Smooth muscle cell (in vitro differentiated cells): ENCODE data around the gene C12orf75. TPM values are rescaled to one million over a fixed set of nuclear protein-coding genes. Genes with fewer than 3 reads are reported as not detected.

ENCODE experiments used
- DNase-seq: peaks from one replicate; lab custom pipeline; 2025; ENCODE audit not compliant: unreplicated experiment; lab: John Stamatoyannopoulos, UW
- H2AFZ ChIP-seq: fragments of 200-600 bp; sonication (generic); 2 replicates; pipeline ENCODE4 v1.6.0; 2016; ENCODE audit warnings: antibody characterized with exemption, low read depth, mild to moderate bottlenecking
- H3F3A ChIP-seq: fragments of 200-600 bp; sonication (generic); 2 replicates; pipeline ENCODE4 v1.6.0; 2017; ENCODE audit warnings: antibody characterized with exemption, low read depth
- H3K27ac ChIP-seq: fragments of 200-600 bp; sonication (generic); 2 replicates; pipeline ENCODE4 v1.5.1; 2016; ENCODE audit warnings: low read depth, mild to moderate bottlenecking
- H3K27me3 ChIP-seq: fragments of 200-600 bp; sonication (generic); 2 replicates; pipeline ENCODE4 v1.6.1; 2016; ENCODE audit warnings: low read depth, mild to moderate bottlenecking
- H3K36me3 ChIP-seq: fragments of 200-600 bp; sonication (generic); 2 replicates; pipeline ENCODE4 v1.5.1; 2016; ENCODE audit warnings: low read depth
- H3K4me1 ChIP-seq: fragments of 200-600 bp; sonication (generic); 2 replicates; pipeline ENCODE4 v1.5.1; 2016; ENCODE audit warnings: low read depth
- H3K4me2 ChIP-seq: fragments of 200-600 bp; sonication (generic); 2 replicates; pipeline ENCODE4 v1.6.0; 2016; ENCODE audit warnings: mild to moderate bottlenecking
- H3K4me3 ChIP-seq: fragments of 200-600 bp; sonication (generic); 2 replicates; pipeline ENCODE4 v1.5.1; 2016; ENCODE audit warnings: mild to moderate bottlenecking
- H3K79me2 ChIP-seq: fragments of 200-600 bp; sonication (generic); 2 replicates; pipeline ENCODE4 v1.6.0; 2016; ENCODE audit warnings: low read depth, mild to moderate bottlenecking
- H3K9ac ChIP-seq: fragments of 200-600 bp; sonication (generic); 2 replicates; pipeline ENCODE4 v1.6.0; 2016; ENCODE audit warnings: low read depth
- H3K9me3 ChIP-seq: fragments of 200-600 bp; sonication (generic); replicated peaks from 2 replicates; pipeline ENCODE4 v1.5.1; 2016; ENCODE audit warnings: low read depth
- H4K20me1 ChIP-seq: fragments of 200-600 bp; sonication (generic); 2 replicates; pipeline ENCODE4 v1.6.0; 2016; ENCODE audit warnings: low read depth
- WGBS: methylation state at CpG from one replicate; pipeline ENCODE4 v1.1.7; 2016; ENCODE audit warnings: low lambda C conversion rate; 5-methylcytosine and 5-hydroxymethylcytosine counted together
- polyA plus RNA-seq: library from polyadenylated mRNA; unstranded; fragments of >200 nt; fragmentation: Nextera tagmentation; extraction: Ambion mirVana; gene quantifications from 2 replicates; pipeline ENCODE4 v1.2.1, GENCODE V29; 2016
- total RNA-seq: library from RNA; depleted of rRNA; stranded (reverse); fragments of >200 nt; gene quantifications from 2 replicates; pipeline ENCODE4 v1.2.3, GENCODE V29; 2014
- TF ChIP-seq, protein P1 (sequence below): fragments of 200-600 bp; sonication (generic); IDR thresholded peaks from 2 replicates; pipeline ENCODE4 v1.5.1; 2017; ENCODE audit warnings: borderline replicate concordance, mild to moderate bottlenecking, antibody characterized with exemption; ENCODE audit not compliant: insufficient read depth, poor library complexity, severe bottlenecking

Gene C12orf75
- total RNA-seq (201 and 236 TPM in 2 replicates), polyA plus RNA-seq (261 and 309 TPM in 2 replicates)

- Histone ChIP-seq H4K20me1 (peaks cover 9% of the 10 kb centered on the region), H3K9me3 (no peaks in the 10 kb centered on the region), H3F3A (peaks cover 22% of the 10 kb centered on the region), H3K36me3 (no peaks in the 10 kb centered on the region), H3K4me3 (peak within 1 kb of the TSS; percentile 78), H3K79me2 (peaks cover 34% of the 10 kb centered on the region), H3K4me2 (peak within 1 kb of the TSS; percentile 96), H2AFZ (peak within 1 kb of the TSS; percentile 80), H3K27me3 (no peaks in the 10 kb centered on the region), H3K4me1 (peaks cover 17% of the 10 kb centered on the region), H3K9ac (peak within 1 kb of the TSS; percentile 37), H3K27ac (peak within 1 kb of the TSS; percentile 66)
- DNase-seq = peak; percentile 60
- TF ChIP-seq, protein P1, sequence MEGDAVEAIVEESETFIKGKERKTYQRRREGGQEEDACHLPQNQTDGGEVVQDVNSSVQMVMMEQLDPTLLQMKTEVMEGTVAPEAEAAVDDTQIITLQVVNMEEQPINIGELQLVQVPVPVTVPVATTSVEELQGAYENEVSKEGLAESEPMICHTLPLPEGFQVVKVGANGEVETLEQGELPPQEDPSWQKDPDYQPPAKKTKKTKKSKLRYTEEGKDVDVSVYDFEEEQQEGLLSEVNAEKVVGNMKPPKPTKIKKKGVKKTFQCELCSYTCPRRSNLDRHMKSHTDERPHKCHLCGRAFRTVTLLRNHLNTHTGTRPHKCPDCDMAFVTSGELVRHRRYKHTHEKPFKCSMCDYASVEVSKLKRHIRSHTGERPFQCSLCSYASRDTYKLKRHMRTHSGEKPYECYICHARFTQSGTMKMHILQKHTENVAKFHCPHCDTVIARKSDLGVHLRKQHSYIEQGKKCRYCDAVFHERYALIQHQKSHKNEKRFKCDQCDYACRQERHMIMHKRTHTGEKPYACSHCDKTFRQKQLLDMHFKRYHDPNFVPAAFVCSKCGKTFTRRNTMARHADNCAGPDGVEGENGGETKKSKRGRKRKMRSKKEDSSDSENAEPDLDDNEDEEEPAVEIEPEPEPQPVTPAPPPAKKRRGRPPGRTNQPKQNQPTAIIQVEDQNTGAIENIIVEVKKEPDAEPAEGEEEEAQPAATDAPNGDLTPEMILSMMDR = no peak
- WGBS = 13% methylated on average over 4 of the region's 66 CpGs
Observed at GRCh38 chr12:105330283-105330930, at the start of gene C12orf75. Gene C12orf75, plus strand, starts transcription at chr12:105330691. Its CDS starts 201 bp downstream, at chr12:105330892.

DNA sequence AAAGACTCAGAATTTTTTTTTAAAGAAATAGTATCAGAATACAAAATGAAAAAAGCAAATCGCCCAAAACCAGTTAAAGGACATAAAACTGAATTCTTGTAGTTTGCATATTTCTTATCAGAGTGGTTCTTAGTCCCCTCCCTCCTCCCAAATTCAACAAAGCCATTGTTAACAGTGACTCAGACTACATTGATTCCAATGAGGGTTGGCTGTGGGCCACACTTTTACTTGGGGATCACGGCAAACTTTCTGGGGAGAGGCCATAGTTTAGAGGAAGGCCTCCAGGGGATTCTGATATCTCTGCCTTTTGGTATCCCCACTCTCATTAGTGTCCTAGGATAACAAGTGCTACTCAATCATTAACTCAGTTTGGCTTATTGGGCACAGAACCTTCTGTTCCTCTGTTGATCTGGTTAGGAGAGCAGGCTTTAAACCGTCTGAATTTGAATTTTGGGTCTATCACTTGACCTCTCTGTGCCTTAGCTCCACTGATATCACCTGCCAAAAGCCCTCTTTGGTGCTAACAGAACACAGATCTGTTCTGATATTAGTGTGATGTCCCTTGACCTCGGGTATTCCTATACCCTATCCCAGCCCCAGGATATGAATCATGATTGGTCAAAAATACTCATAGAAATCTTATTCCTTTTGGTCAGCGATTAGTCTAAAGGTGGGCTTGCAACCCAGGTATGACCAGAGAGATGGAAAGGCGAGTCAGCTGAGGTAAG, 49.4 kb upstream of the C12orf75 start:
- TF ChIP-seq, protein P1 = no peak
- no peaks in the 10 kb centered on the region for H3K79me2 ChIP-seq
- WGBS = 88% methylated on average over 6 of the region's 6 CpGs
- no peak overlapping the region for H3K4me3 ChIP-seq
- H3K4me2 ChIP-seq = no peak overlapping the region
- H3K36me3 ChIP-seq = no peaks in the 10 kb centered on the region
- no peak overlapping the region for H3K27ac ChIP-seq
- no peak for DNase-seq
- peaks cover 4% of the 10 kb centered on the region for H3K27me3 ChIP-seq
- H3F3A ChIP-seq = no peaks in the 10 kb centered on the region
- no peaks in the 10 kb centered on the region for H3K9me3 ChIP-seq
- H2AFZ ChIP-seq = no peak overlapping the region
- no peaks in the 10 kb centered on the region for H3K4me1 ChIP-seq
- H3K9ac ChIP-seq = no peak overlapping the region
- H4K20me1 ChIP-seq = no peaks in the 10 kb centered on the region

GRCh38 chr12:105281694-105282049, 48.8 kb upstream of the C12orf75 start:
- DNase-seq = no peak
- peaks cover 4% of the 10 kb centered on the region for H3K27me3 ChIP-seq
- H3K79me2 ChIP-seq = no peaks in the 10 kb centered on the region
- no peak overlapping the region for H3K27ac ChIP-seq
- 96% methylated on average over 1 of the region's 1 CpG for WGBS
- no peaks in the 10 kb centered on the region for H3F3A ChIP-seq
- H3K36me3 ChIP-seq = no peaks in the 10 kb centered on the region
- TF ChIP-seq, protein P1 = no peak
- no peak overlapping the region for H3K4me2 ChIP-seq
- H2AFZ ChIP-seq = no peak overlapping the region
- H3K9ac ChIP-seq = no peak overlapping the region
- no peak overlapping the region for H3K4me3 ChIP-seq
- H3K9me3 ChIP-seq = no peaks in the 10 kb centered on the region
- no peaks in the 10 kb centered on the region for H4K20me1 ChIP-seq
- no peaks in the 10 kb centered on the region for H3K4me1 ChIP-seq
